Stimulated activated effector memory CD8-positive, alpha-beta T cell treated with anti-CD3 and anti-CD28 coated beads, Interleukin-12 subunit alpha, Interleukin-12 subunit beta, amount 100 ng/mL, for 72 hours (primary cell): ENCODE measurements around the gene UGT2A3.
"Not testable (repeated sequence)": the region's sequence is repeated elsewhere in the genome, so short reads cannot be mapped to it uniquely, and the experiment has no call there.

Experiments used
- ATAC-seq: fragments of 150-1000 bp; cut with Tn5 transposase; 2 replicates; pipeline ENCODE4 v1.10.0; 2021
- DNase-seq, 2 donors: peaks; one replicate each; pipeline ENCODE4 v3.0.0; 2021 to 2022; ENCODE audit warnings: low spot score in 2 of 2
- H3K27ac Mint-ChIP-seq: one replicate; pipeline ENCODE4 v1.8.0; 2022; ENCODE audit warnings: mild to moderate bottlenecking, mixed read lengths
- H3K36me3 Mint-ChIP-seq: one replicate; pipeline ENCODE4 v1.8.0; 2022; ENCODE audit warnings: mild to moderate bottlenecking, mixed read lengths
- H3K4me1 Mint-ChIP-seq: one replicate; pipeline ENCODE4 v1.8.0; 2022; ENCODE audit warnings: mixed read lengths
- H3K4me3 Mint-ChIP-seq: one replicate; pipeline ENCODE4 v1.8.0; 2022; ENCODE audit warnings: mild to moderate bottlenecking, mixed read lengths
- H3K9me3 Mint-ChIP-seq: one replicate; pipeline ENCODE4 v1.8.0; 2022; ENCODE audit warnings: mixed read lengths

The UGT2A3 gene

DNA sequence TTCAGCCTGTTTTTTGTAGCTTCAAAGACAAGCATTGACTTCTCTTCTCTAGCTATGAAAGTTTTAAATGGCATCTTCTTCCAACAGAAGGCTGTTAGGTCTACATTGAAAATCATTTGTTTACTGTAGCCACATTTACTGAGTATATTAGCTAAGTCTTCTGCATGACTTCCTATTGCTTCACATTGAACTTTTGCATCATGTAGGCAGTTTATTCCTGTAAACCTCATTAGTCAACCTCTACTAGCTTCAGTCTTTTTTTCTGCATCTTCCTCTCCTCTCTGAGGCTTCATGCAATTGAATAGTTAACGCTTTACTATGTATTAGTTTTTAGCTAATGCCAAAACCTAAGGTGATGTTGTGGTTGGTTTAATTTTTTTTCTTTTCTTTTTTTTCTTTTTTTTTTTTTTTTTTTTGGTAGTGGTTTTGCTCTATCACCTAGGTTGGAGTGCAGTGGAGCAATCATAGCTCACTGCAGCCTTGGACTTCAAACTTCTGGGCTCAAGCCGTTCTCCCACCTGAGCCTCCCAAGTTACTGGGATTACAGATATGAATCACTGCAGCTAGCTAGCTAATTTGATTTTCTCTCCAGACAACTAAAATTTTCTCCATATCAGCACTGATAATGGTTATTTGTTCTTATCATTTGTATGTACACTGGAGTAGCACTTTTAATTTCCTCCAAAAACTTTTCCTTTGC lies 3.4 kb downstream of the UGT2A3 start:
- Mint-ChIP-seq H3K9me3 (peaks cover 3% of the 10 kb centered on the region), H3K4me1 (no peaks in the 10 kb centered on the region), H3K4me3 (no peak overlapping the region), H3K36me3 (no peaks in the 10 kb centered on the region), H3K27ac (no peak overlapping the region)
- DNase-seq (no peak), ATAC-seq (no peak)

DNA sequence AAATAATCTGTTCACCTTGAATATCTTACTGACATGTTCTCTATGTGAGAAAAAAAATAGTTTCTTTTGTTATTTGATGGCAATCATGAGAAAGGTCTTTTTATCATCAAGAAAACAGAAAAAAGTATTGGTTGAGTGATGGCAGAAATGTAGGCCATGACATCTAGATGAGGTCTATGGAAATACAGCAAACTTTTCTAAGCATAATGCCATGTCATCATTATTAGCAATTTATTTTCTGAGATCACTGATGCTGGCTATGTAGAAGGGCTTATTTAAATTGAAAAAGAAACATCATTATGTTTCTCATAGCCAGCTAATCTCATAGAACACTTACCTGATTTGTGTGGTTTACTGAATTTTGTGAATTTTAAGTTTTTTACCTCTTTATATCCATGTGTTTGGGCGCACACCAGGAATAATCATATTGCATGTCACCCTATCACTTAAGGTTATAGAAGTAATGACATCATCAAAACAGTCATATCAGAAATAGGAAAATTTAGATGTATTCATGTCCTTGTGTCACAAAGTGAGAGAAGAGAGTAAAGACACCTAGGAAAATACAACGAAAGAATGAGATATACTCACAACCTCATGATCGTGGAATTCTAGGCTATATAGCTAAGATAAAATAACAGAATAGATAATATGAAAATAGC lies 22.4 kb downstream of the UGT2A3 start:
- Mint-ChIP-seq H3K9me3 (peaks cover 9% of the 10 kb centered on the region), H3K27ac (no peak overlapping the region), H3K4me1 (no peaks in the 10 kb centered on the region), H3K4me3 (no peak overlapping the region), H3K36me3 (no peaks in the 10 kb centered on the region)
- no peak for DNase-seq
- ATAC-seq: no peak

DNA sequence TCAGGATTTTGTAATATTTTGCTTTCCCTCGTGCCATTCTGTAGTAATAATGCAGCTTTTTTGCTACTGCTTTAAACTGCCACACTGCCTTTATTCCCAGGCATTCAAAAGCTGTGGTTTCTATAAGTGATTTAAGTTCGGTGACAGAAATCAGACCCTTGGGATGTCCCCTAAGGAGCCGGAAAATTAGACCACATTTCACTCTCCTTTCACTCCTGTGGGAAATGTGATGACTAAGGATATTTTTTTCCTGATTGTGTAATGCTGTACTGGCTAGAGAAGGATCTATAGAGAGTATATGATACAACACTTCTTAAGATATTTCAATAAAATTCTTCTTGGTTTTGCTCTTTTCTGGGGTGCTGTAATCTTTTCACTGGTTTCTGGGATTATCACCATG lies 24.4 kb downstream of the UGT2A3 start:
- H3K36me3 Mint-ChIP-seq: no peaks in the 10 kb centered on the region

DNA sequence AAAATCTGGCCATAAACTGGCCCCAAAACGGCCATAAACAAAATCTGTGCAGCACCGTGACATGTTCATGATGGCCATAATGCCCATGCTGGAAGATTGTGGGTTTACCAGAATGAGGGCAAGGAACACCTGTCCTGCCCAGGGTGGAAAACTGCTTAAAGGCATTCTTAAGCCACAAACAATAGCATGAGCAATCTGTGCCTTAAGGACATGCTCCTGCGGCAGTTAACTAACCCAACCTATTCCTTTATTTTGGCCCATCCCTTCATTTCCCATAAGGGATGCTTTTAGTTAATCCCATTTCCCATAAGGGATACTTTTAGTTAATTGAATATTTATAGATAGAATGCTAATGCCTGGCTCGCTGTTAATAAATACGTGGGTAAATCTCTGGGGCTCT lies 29.4 kb downstream of the UGT2A3 start:
- H3K36me3 Mint-ChIP-seq, DNase-seq, H3K4me3 Mint-ChIP-seq, H3K27ac Mint-ChIP-seq, H3K4me1 Mint-ChIP-seq, ATAC-seq: not testable (repeated sequence)
- peaks cover 12% of the 10 kb centered on the region for H3K9me3 Mint-ChIP-seq

More for the DNA sequence above, 24.4 kb downstream of the UGT2A3 start:
- Mint-ChIP-seq H3K4me3 (no peak overlapping the region), H3K9me3 (peaks cover 6% of the 10 kb centered on the region), H3K27ac (no peak overlapping the region), H3K4me1 (no peaks in the 10 kb centered on the region)
- no peak for ATAC-seq
- DNase-seq: no peak

DNA sequence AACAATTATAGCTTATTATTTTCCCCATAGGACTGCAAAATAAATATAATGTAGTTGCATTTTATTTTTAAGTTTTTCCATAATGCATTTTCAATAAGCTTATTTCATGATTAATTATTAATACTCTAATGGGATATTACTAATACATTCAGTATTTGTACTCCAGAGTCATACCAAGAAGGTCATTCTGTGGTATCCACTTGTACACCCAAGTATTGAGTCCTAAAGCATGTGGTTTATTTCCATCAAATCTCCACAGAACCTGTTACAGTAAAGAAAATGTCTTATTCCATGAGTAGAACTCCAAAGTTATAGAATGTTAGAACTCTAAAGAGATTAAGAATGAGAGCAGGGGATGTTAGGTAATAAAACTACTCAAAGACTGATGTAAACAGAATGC lies 30.6 kb downstream of the UGT2A3 start:
- no peak for ATAC-seq
- Mint-ChIP-seq H3K4me3 (no peak overlapping the region), H3K4me1 (no peaks in the 10 kb centered on the region), H3K9me3 (peaks cover 9% of the 10 kb centered on the region), H3K27ac (no peak overlapping the region), H3K36me3 (no peaks in the 10 kb centered on the region)
- no peak for DNase-seq

- Mint-ChIP-seq H3K4me3 (no peak overlapping the region), H3K9me3 (peaks cover 12% of the 10 kb centered on the region), H3K36me3 (no peaks in the 10 kb centered on the region), H3K27ac (no peak overlapping the region), H3K4me1 (no peaks in the 10 kb centered on the region)
- no peak for ATAC-seq
- DNase-seq: no peak
Observed at GRCh38 chr4:68917016-68917415, 34.6 kb downstream of the UGT2A3 start.

DNA sequence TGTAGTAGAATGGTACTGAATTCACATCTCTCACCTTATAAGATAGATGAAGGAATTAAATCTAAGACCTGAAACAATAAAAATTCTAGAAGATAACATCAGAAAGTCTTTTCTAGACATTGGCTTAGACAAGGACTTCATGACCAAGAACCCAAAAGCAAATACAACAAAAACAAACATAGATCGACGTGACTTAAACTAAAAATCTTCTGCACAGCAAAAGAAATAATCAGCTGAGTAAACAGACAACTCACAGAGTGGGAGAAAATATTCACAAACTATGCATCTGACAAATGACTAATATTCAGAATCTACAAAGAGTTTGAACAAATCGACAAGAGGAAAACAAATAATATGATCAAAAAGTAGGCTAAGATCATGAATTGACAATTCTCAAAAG lies 38.8 kb downstream of the UGT2A3 start:
- DNase-seq: no peak
- Mint-ChIP-seq H3K27ac (no peak overlapping the region), H3K9me3 (peaks cover 7% of the 10 kb centered on the region), H3K4me1 (no peaks in the 10 kb centered on the region), H3K4me3 (no peak overlapping the region), H3K36me3 (no peaks in the 10 kb centered on the region)
- no peak for ATAC-seq

DNA sequence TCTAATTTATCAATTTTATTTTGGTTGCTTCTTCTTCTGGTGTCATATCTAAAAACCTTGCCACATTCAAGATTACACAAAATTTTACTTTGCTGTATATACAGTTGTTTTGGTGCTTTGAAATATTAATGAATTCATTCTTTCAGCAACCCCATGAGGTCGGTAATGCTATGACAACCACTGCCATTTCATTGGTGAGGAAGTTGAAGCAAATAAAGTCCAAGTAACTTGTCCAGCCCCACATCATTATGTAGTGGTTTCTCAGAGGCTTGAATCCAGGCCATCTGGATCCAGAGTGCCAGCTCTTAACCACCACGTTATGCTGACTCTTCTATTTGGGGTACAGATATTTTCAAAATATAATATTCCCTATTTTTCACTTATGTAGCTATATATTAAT lies 42.2 kb downstream of the UGT2A3 start:
- DNase-seq (no peak), ATAC-seq (no peak)
- H3K4me3 Mint-ChIP-seq: no peak overlapping the region
- no peaks in the 10 kb centered on the region for H3K36me3 Mint-ChIP-seq
- peaks cover 6% of the 10 kb centered on the region for H3K4me1 Mint-ChIP-seq
- peaks cover 8% of the 10 kb centered on the region for H3K9me3 Mint-ChIP-seq
- H3K27ac Mint-ChIP-seq: no peak overlapping the region

DNA sequence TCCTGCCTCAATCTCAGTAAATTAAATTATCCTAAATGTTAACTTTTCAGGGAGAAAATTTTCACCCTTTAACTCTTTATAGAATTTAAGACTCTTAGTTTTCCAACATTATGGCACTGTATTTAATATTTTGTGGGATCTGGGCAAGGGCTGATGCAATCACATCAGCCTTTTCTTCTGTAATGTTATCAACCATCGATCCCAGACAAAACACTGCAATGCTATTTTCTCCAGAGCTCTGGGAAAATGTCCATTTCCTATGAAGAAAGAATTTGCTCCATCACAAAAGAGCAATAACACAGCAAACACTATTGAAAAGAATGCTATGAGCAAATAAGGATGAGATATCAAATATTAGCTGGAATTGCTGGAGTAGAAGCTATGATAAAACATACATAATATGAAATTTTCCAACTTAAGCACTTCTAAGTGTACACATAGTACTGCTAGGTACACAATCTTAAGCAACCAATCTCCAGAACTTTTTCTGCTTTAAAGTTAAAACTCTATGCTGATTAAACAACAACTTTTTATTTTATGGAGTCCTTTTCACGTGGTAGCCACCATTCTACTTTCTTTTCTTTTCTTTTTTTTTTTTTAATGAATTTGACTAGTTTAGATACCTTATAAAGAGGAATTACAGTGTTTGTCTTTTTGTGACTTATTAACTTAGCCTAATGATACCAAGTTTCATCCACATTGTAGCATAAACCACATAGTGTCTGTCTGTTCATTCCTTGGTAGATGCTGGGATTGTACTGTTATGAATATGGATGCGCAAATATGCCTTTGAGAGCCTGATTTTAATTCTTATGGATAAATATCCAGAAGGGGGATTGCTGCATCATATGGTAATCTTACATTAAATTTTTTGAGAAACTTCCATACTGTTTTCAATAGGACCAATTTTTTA lies 43.6 kb downstream of the UGT2A3 start:
- Mint-ChIP-seq H3K36me3 (no peaks in the 10 kb centered on the region), H3K4me1 (peaks cover 6% of the 10 kb centered on the region), H3K27ac (no peak overlapping the region), H3K9me3 (peaks cover 5% of the 10 kb centered on the region), H3K4me3 (no peak overlapping the region)
- ATAC-seq (no peak), DNase-seq (no peak)

GRCh38 chr4:68907245-68907644 lies 44.4 kb downstream of the UGT2A3 start:
- no peak for ATAC-seq
- H3K9me3 Mint-ChIP-seq: peaks cover 5% of the 10 kb centered on the region
- no peak overlapping the region for H3K27ac Mint-ChIP-seq
- H3K36me3 Mint-ChIP-seq: no peaks in the 10 kb centered on the region
- no peak overlapping the region for H3K4me3 Mint-ChIP-seq
- H3K4me1 Mint-ChIP-seq: peaks cover 6% of the 10 kb centered on the region
- no peak for DNase-seq

- Mint-ChIP-seq H3K4me3 (no peak overlapping the region), H3K36me3 (no peaks in the 10 kb centered on the region), H3K9me3 (peaks cover 5% of the 10 kb centered on the region), H3K27ac (no peak overlapping the region), H3K4me1 (peaks cover 6% of the 10 kb centered on the region)
- DNase-seq (no peak), ATAC-seq (peak; percentile 42)
Observed at GRCh38 chr4:68906780-68907137, 44.8 kb downstream of the UGT2A3 start.

- H3K36me3 Mint-ChIP-seq: no peaks in the 10 kb centered on the region
- ATAC-seq: no peak
- peaks cover 6% of the 10 kb centered on the region for H3K4me1 Mint-ChIP-seq
Observed at GRCh38 chr4:68905939-68906779, 45.4 kb downstream of the UGT2A3 start.

GRCh38 chr4:68905598-68905938 lies 46.0 kb downstream of the UGT2A3 start:
- H3K36me3 Mint-ChIP-seq: no peaks in the 10 kb centered on the region
- no peak overlapping the region for H3K27ac Mint-ChIP-seq
- H3K4me3 Mint-ChIP-seq: no peak overlapping the region
- H3K9me3 Mint-ChIP-seq: peaks cover 5% of the 10 kb centered on the region
- peaks cover 6% of the 10 kb centered on the region for H3K4me1 Mint-ChIP-seq
- DNase-seq (no peak), ATAC-seq (no peak)

More at GRCh38 chr4:68905939-68906779, 45.4 kb downstream of the UGT2A3 start:
- Mint-ChIP-seq H3K27ac (no peak overlapping the region), H3K9me3 (peaks cover 5% of the 10 kb centered on the region), H3K4me3 (no peak overlapping the region)
- no peak for DNase-seq

DNA sequence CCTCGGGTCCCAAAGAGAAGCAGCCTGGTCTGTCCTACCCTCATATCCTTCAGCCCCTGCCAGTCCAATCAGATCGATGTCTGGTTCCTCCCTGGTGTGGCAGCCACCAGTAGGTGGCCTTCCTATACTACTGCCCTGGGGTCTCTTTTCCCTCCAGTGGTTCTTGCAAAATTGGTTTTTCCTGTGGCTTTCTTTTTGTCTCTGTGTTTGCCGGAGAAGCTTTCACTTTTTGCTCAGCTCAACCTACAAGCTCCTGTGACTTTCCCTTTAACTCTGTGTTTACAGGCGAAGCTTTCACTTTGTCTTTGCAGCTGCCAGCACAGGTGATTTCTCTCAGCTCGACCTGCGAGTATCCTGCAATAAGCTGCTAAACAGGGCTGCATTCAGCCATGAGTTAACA lies 46.8 kb downstream of the UGT2A3 start:
- Mint-ChIP-seq H3K27ac (no peak overlapping the region), H3K9me3 (peaks cover 3% of the 10 kb centered on the region), H3K36me3 (no peaks in the 10 kb centered on the region), H3K4me3 (no peak overlapping the region), H3K4me1 (peaks cover 6% of the 10 kb centered on the region)
- DNase-seq (no peak), ATAC-seq (no peak)

GRCh38 chr4:68896749-68897148 lies 54.9 kb downstream of the UGT2A3 start:
- no peak for ATAC-seq
- Mint-ChIP-seq H3K9me3 (no peaks in the 10 kb centered on the region), H3K36me3 (no peaks in the 10 kb centered on the region), H3K4me3 (no peak overlapping the region), H3K27ac (no peak overlapping the region), H3K4me1 (no peaks in the 10 kb centered on the region)
- DNase-seq: no peak
